Measurements from ENCODE around the gene FABP2.
"Not testable (repeated sequence)": the region's sequence is repeated elsewhere in the genome, so short reads cannot be mapped to it uniquely, and the experiment has no call there.

The FABP2 gene

GRCh38 chr4:119321921-119322687 is at the start of gene FABP2:
FABP2 (minus strand) TSS chr4:119322138; CDS start chr4:119322102, 36 bp downstream.
- no peak for DNase-seq (ENCODE audit: low read depth in 2 of 2)

DNA sequence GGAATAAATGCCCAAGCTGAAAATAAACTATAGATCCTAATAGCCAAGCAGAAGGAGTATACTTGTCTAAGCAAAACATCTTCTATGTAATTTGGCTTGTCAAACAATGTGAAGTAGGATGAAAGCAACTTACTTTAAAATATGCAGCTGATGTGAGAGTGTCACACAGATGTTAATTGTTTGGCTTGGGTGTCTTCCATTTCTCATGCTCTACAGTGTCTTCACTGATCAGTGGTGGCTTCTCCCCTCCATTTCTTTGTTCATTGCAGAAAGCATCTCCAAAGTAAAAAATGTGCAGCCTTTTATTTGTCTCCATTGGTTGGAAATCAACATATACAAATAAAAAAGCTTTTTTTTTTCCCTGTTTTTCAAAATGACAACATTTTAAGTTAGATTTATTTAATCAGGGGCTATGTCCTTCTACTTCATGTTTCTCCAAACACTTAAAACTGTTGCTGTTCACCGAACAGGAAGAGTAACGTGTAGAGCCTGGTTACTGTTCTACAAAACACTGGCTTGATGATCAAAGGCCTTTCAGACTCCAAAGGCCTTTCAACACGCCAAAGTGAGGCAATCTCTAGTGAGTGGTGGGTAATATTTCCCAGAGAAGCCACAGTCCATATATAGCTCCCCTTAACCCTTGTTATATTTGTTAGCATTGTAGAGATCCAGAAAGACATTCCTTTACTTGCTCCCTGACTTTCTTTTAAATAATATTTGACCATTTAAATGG is 49.2 kb upstream of the FABP2 start:
- not testable (repeated sequence) for DNase-seq (ENCODE audit: low read depth in 2 of 2)

GRCh38 chr4:119370392-119370791 is 48.5 kb upstream of the FABP2 start:
- DNase-seq (ENCODE audit: low read depth in 2 of 2): peak; percentile 19 to 36

DNA sequence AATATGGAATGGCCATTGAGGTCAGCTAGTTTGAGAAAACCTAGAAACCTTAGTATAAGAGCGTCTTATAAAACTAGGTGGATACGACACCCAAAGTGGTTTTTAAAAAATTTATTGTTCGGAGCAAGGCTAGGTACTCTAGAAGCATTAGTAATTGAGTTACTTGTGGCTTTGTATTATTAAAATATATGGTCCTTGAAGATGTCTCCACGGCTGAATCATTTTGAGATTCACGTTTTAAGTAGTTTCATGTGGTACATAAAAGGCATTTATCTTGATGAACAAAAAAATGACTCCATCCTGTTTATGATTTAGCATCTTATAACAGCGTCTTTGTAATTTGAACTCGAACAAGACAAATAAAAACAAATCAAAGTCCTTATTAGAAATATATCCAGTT is 44.9 kb upstream of the FABP2 start:
- DNase-seq (ENCODE audit: low read depth in 2 of 2): not testable (repeated sequence)

DNA sequence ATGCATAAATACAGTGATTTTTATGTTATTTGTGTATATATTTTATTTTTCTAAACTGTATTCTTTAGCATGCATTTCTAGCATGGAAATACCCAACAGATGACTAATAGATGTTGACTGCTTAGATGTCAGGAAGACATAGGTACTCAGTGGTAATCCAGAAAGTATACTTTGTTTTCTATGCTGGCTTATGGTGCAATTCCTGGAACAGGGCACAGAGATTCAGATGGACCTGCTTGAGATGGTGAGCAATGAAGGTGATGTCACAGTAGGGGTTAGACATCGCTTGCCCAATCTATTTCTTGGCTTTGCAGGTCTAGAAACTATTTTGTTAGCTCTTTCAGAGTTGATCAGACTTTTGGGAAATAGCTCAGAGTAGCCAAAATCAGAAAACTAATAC is 42.3 kb upstream of the FABP2 start:
- DNase-seq (ENCODE audit: low read depth in 2 of 2): not testable (repeated sequence)

DNA sequence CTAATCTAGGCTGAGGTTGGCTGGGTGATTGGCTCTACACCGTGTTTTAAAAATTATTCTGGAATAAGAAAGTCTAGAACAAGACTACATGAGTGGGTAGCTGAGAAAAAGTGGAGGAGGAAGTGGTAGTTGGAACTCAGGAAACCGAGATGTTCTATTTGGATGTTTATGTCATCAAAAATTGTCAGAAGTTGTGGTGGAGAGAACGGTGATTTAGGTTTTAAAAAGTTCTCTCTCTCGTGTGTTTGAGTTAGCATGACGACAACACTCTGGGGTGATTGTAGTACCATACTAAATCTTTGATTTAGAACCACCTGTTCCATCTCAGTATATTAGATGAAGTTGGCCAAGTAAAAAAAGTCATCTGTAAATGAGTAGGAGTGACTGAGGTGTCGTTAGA is 41.4 kb upstream of the FABP2 start:
- not testable (repeated sequence) for DNase-seq (ENCODE audit: low read depth in 2 of 2)

DNA sequence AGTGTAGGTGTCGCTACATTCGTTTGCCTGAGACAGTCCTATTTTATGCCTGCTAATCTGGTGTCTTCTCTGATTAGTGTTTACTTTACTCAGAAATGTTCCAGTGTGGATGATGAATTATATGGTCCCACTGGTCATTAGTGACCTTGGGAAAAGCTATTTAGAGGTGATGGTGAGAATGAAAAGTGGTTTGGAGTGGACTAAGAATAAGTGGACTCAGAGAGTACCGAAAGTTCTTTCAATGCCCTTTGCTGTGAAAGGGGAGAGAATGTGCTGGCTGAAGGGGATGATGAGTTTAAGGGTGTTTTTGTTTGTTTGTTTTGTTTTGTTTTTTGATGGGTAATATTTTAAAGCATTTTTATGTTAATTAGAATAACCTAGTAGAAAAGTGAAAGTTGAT is 40.5 kb upstream of the FABP2 start:
- not testable (repeated sequence) for DNase-seq (ENCODE audit: low read depth in 2 of 2)

DNA sequence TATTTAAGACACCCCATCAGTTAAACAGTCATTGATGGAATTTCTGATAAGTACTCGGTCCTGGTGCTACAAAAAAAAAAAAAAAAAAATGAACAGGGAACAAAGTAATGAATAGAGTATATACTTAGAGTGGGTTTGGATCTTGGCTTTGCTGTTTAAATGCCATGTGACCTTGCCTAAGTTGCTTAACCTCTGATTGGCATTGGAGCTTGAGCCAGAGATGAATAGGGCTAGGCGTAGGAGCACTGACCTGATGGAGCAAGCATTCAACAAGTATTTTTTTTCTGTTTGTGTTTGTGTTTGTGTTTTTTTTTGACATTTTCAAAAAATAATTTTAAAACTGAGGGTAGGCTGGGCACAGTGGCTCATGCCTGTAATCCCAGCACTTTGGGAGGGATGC is 37.9 kb upstream of the FABP2 start:
- not testable (repeated sequence) for DNase-seq (ENCODE audit: low read depth in 2 of 2)

DNA sequence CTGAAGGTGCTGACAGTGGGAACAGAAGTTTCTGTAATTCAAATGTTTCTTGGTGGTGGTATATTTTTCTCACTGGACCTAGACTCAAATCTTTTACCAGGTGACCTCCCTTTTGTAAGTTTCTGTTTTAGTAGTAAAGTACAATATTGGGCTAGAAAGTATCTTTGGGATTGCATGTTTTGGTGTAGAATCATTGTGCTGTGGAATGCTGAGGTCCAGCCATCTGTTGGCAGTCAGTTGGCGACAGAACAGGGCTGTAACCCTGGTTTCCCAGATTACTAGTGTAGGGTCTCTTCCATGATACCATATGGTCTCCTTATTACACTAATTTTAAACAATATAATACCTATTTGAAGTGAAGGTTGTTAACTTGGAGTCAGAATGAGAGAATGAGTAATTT is 34.9 kb upstream of the FABP2 start:
- DNase-seq (ENCODE audit: low read depth in 2 of 2): not testable (repeated sequence)

DNA sequence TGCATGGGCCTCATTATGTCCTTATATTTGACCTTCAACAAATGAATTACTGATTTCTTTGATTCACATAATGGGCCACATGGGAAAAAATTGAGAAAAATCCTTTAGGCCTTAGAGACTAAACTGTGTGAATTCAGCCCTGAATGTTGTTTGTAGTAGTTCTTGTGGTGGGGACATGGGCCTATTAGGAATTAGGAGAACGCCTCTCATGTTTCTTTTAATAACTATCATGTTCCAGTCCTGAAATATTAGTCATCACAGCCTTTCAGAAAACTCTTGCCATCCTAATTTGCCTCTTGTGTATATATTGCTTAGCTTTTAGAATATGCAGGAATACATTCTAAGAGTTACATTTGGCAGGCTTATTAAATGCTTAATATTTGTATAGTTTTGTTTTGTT is 34.1 kb upstream of the FABP2 start:
- DNase-seq (ENCODE audit: low read depth in 2 of 2): not testable (repeated sequence)

DNA sequence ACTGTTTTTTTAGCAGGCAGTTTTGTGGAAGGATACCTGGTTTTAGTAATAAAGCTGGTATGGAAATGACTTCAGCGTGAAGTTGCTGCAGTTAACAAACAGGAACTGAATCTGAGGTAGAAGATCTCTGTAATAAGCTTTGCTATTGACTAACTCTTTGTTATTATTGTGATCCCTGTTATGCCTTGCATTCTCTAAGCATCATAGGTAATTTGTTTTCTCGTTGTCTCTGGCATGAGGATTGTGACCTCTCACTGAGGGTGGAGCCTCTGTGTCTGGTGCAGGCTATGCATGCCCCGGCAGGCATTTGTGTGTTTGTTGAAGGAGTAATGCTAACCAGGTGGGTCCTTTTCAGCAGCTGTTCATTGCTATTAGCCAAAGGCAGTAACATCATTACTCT is 31.4 kb upstream of the FABP2 start:
- not testable (repeated sequence) for DNase-seq (ENCODE audit: low read depth in 2 of 2)

GRCh38 chr4:119348169-119348568 is 26.2 kb upstream of the FABP2 start:
- DNase-seq (ENCODE audit: low read depth in 2 of 2): not testable (repeated sequence)

GRCh38 chr4:119343293-119343692 is 21.4 kb upstream of the FABP2 start:
- not testable (repeated sequence) for DNase-seq (ENCODE audit: low read depth in 2 of 2)

GRCh38 chr4:119339895-119340294 is 18.0 kb upstream of the FABP2 start:
- not testable (repeated sequence) for DNase-seq (ENCODE audit: low read depth in 2 of 2)

GRCh38 chr4:119337010-119337409 is 15.1 kb upstream of the FABP2 start:
- DNase-seq (ENCODE audit: low read depth in 2 of 2): no peak

DNA sequence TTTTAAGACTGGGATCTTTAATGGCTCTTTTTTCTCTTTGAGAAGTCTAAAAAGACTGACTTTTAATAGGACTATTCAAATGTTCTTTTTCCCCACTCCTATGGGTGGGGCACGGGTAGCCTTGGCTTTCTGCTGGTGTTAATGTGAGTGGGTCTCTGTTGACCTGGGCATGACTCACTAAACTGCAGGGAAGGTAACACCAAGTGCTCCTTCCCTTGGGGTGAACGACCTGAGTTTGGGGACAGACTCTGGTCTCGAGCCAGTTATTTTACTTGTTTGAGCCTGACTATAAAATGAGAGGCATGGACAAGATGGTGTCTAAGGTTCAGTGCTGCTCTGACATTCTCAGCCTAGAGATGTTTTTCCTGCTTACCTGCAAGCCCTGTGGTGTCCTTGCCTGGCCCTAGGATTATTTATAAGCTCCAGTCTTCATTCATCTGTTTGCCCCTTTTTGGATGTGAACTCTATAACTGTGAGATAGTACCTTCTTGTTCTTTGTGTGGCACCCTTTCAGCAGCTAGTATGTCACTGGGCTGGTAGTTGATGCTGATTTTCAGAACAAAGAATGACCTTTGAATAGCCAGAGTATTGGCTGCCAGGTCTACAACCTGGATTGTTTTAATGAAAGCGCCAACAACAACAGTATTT is 14.5 kb upstream of the FABP2 start:
- DNase-seq (ENCODE audit: low read depth in 2 of 2): not testable (repeated sequence)

DNA sequence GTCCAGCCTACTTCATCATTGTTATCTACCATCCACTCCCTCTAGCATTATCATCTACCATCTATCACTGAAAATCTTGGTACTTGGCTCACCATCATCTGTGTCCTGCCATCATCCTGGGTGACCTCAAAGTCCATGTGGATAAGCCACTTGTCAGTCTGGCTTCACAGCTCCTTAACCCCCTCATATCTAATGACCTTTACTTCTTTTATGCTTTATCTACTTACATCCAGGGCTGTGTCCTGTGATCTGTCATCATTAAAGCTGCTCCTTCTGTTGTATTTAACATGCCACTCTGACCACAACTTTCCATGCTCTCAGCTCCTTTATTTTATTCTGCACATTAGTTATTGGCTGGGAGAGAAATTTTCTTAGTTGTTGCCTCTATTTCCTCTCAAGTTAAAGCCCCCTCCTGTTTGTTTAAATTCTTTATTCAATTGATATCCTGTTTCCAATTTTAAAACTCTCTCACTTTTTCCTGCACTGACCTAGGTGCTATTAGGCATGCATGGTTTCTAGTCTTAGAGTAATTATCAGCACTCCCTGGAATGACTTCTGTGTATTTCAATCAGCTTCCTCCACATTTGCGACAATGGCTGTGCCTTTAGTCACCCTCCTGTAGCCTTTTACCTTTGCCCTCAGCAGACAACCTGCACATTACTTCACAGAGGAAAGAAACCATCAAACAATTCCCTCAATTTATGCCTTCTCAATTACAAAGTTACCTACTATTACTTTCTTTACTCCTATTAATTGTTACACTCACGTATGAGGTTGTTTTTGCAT is 8.1 kb upstream of the FABP2 start:
- no peak for DNase-seq (ENCODE audit: low read depth in 2 of 2)

- no peak for DNase-seq (ENCODE audit: low read depth in 2 of 2)
These were observed 6.8 kb upstream of the FABP2 start for GRCh38 chr4:119328695-119329094.

GRCh38 chr4:119317990-119318389 is 3.9 kb downstream of the FABP2 start:
- no peak for DNase-seq (ENCODE audit: low read depth in 2 of 2)

GRCh38 chr4:119315036-119315435 is 6.9 kb downstream of the FABP2 start:
- DNase-seq (ENCODE audit: low read depth in 2 of 2): no peak

- peak in 1 of 2 donors; percentile 12 for DNase-seq (ENCODE audit: low read depth in 2 of 2)
These were observed 7.6 kb downstream of the FABP2 start for GRCh38 chr4:119314356-119314755.

DNA sequence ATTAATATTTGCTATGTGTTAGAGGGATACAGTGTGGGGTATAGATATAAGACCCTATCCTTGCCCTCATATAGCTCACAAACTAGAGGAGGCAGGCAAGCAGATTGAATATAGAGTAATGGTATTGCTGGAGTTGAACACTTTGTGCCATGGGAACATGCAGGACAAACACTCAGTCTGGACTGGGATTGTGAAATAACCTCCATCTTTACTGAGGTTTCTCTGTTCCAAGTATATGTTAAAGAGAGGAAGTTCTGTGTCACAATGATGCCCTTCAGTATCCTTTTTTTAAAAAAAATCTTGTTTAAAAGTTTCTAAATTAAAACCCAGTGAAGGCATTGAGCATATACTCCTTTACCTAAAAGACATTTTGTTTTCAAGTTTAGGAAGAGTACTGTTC is 8.7 kb downstream of the FABP2 start:
- DNase-seq (ENCODE audit: low read depth in 2 of 2): no peak

Measured in activated CD4-positive, alpha-beta T cell treated with anti-CD3 and anti-CD28 coated beads for 24 hours (primary cell).